ENCODE data around the gene LRRC45.

LRRC45 gene

GRCh38 chr17:82010575-82011525 lies 12.3 kb upstream of the LRRC45 start:
- ATAC-seq: no peak
- TF ChIP-seq CSDC2 (CRISPR knock-in tag; IDR thresholded peaks at IDR 0.05) (no peak), ZC3H10 (CRISPR knock-in tag; IDR thresholded peaks at IDR 0.05) (no peak), ZNF70 (CRISPR knock-in tag; IDR thresholded peaks at IDR 0.05) (no peak), BACH2 (CRISPR knock-in tag; IDR thresholded peaks at IDR 0.05; ENCODE audit: borderline replicate concordance) (no peak), ARNTL (CRISPR knock-in tag; IDR thresholded peaks at IDR 0.05; ENCODE audit: borderline replicate concordance, low read depth) (no peak), TCF4 (CRISPR knock-in tag; IDR thresholded peaks at IDR 0.05; ENCODE audit: borderline replicate concordance) (no peak), OSR1 (CRISPR knock-in tag; IDR thresholded peaks at IDR 0.05) (no peak), ZNF565 (CRISPR knock-in tag; conservative IDR thresholded peaks at IDR 0.05; ENCODE audit: low read depth) (no peak), ESRRG (CRISPR knock-in tag; IDR thresholded peaks at IDR 0.05) (no peak), TSHZ2 (CRISPR knock-in tag; IDR thresholded peaks at IDR 0.05) (no peak), ISL1 (CRISPR knock-in tag; IDR thresholded peaks at IDR 0.05) (no peak), RARB (CRISPR knock-in tag; IDR thresholded peaks at IDR 0.05) (no peak), CSRNP3 (CRISPR knock-in tag; IDR thresholded peaks at IDR 0.05) (no peak), PPARA (CRISPR knock-in tag; IDR thresholded peaks at IDR 0.05; ENCODE audit: borderline replicate concordance) (no peak), SNAI2 (CRISPR knock-in tag; IDR thresholded peaks at IDR 0.05) (no peak), ZNF8 (CRISPR knock-in tag; IDR thresholded peaks at IDR 0.05) (no peak), ZFP3 (CRISPR knock-in tag; IDR thresholded peaks at IDR 0.05) (no peak), ZFP30 (CRISPR knock-in tag; IDR thresholded peaks at IDR 0.05) (no peak)

- ATAC-seq: no peak
- TF ChIP-seq POU6F1 (CRISPR knock-in tag; IDR thresholded peaks at IDR 0.05; ENCODE audit: borderline replicate concordance, low read depth) (no peak), CSDC2 (CRISPR knock-in tag; IDR thresholded peaks at IDR 0.05) (no peak), CSRNP3 (CRISPR knock-in tag; IDR thresholded peaks at IDR 0.05) (no peak), ZNF70 (CRISPR knock-in tag; IDR thresholded peaks at IDR 0.05) (no peak), ZFP30 (CRISPR knock-in tag; IDR thresholded peaks at IDR 0.05) (no peak), CREB5 (CRISPR knock-in tag; IDR thresholded peaks at IDR 0.05; ENCODE audit: low read depth) (no peak), ZNF565 (CRISPR knock-in tag; conservative IDR thresholded peaks at IDR 0.05; ENCODE audit: low read depth) (no peak), RARB (CRISPR knock-in tag; IDR thresholded peaks at IDR 0.05) (no peak), ESRRG (CRISPR knock-in tag; IDR thresholded peaks at IDR 0.05) (no peak), TSHZ2 (CRISPR knock-in tag; IDR thresholded peaks at IDR 0.05) (no peak), TOX (CRISPR knock-in tag; IDR thresholded peaks at IDR 0.05; ENCODE audit: borderline replicate concordance) (no peak), BACH2 (CRISPR knock-in tag; IDR thresholded peaks at IDR 0.05; ENCODE audit: borderline replicate concordance) (no peak), PPARA (CRISPR knock-in tag; IDR thresholded peaks at IDR 0.05; ENCODE audit: borderline replicate concordance) (no peak), ISL1 (CRISPR knock-in tag; IDR thresholded peaks at IDR 0.05) (no peak), TCF4 (CRISPR knock-in tag; IDR thresholded peaks at IDR 0.05; ENCODE audit: borderline replicate concordance) (no peak), ZNF8 (CRISPR knock-in tag; IDR thresholded peaks at IDR 0.05) (no peak), ZC3H10 (CRISPR knock-in tag; IDR thresholded peaks at IDR 0.05) (no peak), ZFP3 (CRISPR knock-in tag; IDR thresholded peaks at IDR 0.05) (no peak)
These were observed 11.4 kb upstream of the LRRC45 start for GRCh38 chr17:82011617-82012187.
